Spleen (tissue), 3 donors: ENCODE results near the gene LGALS1.

ENCODE experiments used
- POLR2A ChIP-seq, 3 donors: fragments of 450-650 bp; IDR thresholded peaks; one replicate each; pipeline ENCODE4 v1.5.1; 2017; ENCODE audit warnings: antibody characterized with exemption in 3 of 3, mild to moderate bottlenecking in 1 of 3
- POLR2AphosphoS5 ChIP-seq, 3 donors: sonication (generic); formaldehyde crosslinking; IDR thresholded peaks; one replicate each; pipeline ENCODE4 v1.5.1; 2017; ENCODE audit warnings: antibody characterized with exemption in 3 of 3

GRCh38 chr22:37626556-37627075 is 48.8 kb upstream of the LGALS1 start:
- TF ChIP-seq POLR2AphosphoS5 (IDR thresholded peaks at IDR 0.05) = no peak
- no peak for TF ChIP-seq POLR2A (IDR thresholded peaks at IDR 0.05)
